Ishikawa (cell line): ENCODE results near the gene XPO6.

Source experiments
- CEBPB ChIP-seq: IDR thresholded peaks from 2 replicates; pipeline ENCODE4 v1.6.1; 2012
- CREB1 ChIP-seq: IDR thresholded peaks from 2 replicates; pipeline ENCODE4 v1.6.1; 2012; ENCODE audit warnings: low read depth
- EGR1 ChIP-seq: IDR thresholded peaks from 2 replicates; pipeline ENCODE4 v1.6.1; 2012
- EP300 ChIP-seq: IDR thresholded peaks from 2 replicates; pipeline ENCODE4 v1.6.1; 2012; ENCODE audit warnings: borderline replicate concordance
- FOXM1 ChIP-seq: IDR thresholded peaks from 2 replicates; pipeline ENCODE4 v1.6.1; 2012; ENCODE audit warnings: low read depth, borderline replicate concordance
- NFIC ChIP-seq: IDR thresholded peaks from 2 replicates; pipeline ENCODE4 v1.6.1; 2012
- RAD21 ChIP-seq: IDR thresholded peaks from 2 replicates; pipeline ENCODE4 v1.6.1; 2012; ENCODE audit warnings: low read depth
- TAF1 ChIP-seq: IDR thresholded peaks from 2 replicates; pipeline ENCODE4 v1.6.1; 2012; ENCODE audit warnings: low read depth, mild to moderate bottlenecking
- TCF12 ChIP-seq: IDR thresholded peaks from 2 replicates; pipeline ENCODE4 v1.6.1; 2012; ENCODE audit warnings: low read depth
- TEAD4 ChIP-seq: IDR thresholded peaks from 2 replicates; pipeline ENCODE4 v1.6.1; 2012
- YY1 ChIP-seq: IDR thresholded peaks from 2 replicates; pipeline ENCODE4 v1.6.1; 2012; ENCODE audit warnings: low read depth
- ZBTB7A ChIP-seq: IDR thresholded peaks from 2 replicates; pipeline ENCODE4 v1.6.1; 2012; ENCODE audit warnings: low read depth
- TF ChIP-seq, protein P1 (sequence below): IDR thresholded peaks from 2 replicates; pipeline ENCODE4 v1.6.1; 2012; ENCODE audit warnings: low read depth, mild to moderate bottlenecking
- TF ChIP-seq, protein P2 (sequence below): IDR thresholded peaks from 2 replicates; pipeline ENCODE4 v1.6.1; 2012
- TF ChIP-seq, protein P3 (sequence below): IDR thresholded peaks from 2 replicates; pipeline ENCODE4 v1.6.1; 2012

XPO6 gene

DNA sequence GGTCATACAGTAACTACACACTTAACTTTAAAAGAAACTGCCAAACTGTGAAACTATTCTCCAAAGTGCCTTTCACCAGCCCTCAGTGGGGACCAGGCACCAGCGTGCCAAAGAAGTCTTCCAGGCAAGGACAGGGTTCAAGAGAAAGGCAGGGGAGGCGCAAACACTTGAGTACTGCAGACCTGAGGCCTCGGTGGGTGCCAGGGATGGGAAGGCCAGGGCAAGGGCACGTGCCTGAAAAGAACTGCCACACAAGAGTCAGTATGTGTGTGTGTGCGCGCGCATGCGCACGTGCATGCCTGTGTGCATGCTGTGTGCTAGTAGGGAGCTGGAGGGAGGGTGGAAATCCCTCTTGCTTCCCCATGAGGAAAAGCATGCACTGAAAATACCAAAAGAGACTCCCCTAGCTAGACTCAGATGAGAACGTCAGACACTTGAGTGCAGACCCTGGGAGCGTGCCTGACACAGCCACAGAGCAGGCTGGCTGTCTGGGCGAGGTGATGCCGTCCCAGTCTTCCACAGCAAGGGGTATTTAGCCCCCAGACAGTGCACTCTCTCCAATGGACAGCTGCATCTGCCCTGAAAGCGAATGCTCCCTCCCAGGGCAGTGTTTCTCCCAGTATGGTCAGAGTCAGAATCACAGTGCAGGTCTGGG lies 108.1 kb downstream of the XPO6 start:
- TF ChIP-seq TEAD4 = no peak
- TF ChIP-seq TCF12 = no peak
- TF ChIP-seq, protein P1, sequence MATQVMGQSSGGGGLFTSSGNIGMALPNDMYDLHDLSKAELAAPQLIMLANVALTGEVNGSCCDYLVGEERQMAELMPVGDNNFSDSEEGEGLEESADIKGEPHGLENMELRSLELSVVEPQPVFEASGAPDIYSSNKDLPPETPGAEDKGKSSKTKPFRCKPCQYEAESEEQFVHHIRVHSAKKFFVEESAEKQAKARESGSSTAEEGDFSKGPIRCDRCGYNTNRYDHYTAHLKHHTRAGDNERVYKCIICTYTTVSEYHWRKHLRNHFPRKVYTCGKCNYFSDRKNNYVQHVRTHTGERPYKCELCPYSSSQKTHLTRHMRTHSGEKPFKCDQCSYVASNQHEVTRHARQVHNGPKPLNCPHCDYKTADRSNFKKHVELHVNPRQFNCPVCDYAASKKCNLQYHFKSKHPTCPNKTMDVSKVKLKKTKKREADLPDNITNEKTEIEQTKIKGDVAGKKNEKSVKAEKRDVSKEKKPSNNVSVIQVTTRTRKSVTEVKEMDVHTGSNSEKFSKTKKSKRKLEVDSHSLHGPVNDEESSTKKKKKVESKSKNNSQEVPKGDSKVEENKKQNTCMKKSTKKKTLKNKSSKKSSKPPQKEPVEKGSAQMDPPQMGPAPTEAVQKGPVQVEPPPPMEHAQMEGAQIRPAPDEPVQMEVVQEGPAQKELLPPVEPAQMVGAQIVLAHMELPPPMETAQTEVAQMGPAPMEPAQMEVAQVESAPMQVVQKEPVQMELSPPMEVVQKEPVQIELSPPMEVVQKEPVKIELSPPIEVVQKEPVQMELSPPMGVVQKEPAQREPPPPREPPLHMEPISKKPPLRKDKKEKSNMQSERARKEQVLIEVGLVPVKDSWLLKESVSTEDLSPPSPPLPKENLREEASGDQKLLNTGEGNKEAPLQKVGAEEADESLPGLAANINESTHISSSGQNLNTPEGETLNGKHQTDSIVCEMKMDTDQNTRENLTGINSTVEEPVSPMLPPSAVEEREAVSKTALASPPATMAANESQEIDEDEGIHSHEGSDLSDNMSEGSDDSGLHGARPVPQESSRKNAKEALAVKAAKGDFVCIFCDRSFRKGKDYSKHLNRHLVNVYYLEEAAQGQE = no peak
- TF ChIP-seq, protein P2, sequence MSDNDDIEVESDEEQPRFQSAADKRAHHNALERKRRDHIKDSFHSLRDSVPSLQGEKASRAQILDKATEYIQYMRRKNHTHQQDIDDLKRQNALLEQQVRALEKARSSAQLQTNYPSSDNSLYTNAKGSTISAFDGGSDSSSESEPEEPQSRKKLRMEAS = no peak
- no peak for TF ChIP-seq TAF1
- TF ChIP-seq, protein P3, sequence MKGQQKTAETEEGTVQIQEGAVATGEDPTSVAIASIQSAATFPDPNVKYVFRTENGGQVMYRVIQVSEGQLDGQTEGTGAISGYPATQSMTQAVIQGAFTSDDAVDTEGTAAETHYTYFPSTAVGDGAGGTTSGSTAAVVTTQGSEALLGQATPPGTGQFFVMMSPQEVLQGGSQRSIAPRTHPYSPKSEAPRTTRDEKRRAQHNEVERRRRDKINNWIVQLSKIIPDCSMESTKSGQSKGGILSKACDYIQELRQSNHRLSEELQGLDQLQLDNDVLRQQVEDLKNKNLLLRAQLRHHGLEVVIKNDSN = no peak
- no peak for TF ChIP-seq FOXM1

DNA sequence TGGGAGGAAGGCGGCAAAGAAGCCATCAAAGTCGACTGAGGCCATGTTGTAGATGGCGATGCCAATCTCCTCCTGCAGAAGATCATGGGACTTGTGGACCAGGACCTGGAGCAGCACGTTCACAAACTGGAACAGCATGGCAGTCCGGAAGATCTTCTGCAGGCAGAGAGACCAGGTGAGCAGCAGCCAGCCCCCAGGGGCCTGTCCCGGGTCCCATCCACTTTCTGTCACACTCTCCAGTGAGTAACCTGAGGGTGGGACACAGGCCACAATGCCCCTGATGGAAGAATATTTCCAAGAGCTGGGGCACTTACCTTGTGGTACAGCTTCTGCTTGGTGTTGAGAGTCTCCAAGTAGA lies 110.3 kb downstream of the XPO6 start:
- TF ChIP-seq FOXM1 = no peak
- TF ChIP-seq TEAD4 = no peak
- no peak for TF ChIP-seq EP300
- no peak for TF ChIP-seq TCF12
- TF ChIP-seq ZBTB7A = no peak
- TF ChIP-seq CEBPB = no peak
- no peak for TF ChIP-seq EGR1
- TF ChIP-seq YY1 = no peak
- TF ChIP-seq CREB1 = no peak

DNA sequence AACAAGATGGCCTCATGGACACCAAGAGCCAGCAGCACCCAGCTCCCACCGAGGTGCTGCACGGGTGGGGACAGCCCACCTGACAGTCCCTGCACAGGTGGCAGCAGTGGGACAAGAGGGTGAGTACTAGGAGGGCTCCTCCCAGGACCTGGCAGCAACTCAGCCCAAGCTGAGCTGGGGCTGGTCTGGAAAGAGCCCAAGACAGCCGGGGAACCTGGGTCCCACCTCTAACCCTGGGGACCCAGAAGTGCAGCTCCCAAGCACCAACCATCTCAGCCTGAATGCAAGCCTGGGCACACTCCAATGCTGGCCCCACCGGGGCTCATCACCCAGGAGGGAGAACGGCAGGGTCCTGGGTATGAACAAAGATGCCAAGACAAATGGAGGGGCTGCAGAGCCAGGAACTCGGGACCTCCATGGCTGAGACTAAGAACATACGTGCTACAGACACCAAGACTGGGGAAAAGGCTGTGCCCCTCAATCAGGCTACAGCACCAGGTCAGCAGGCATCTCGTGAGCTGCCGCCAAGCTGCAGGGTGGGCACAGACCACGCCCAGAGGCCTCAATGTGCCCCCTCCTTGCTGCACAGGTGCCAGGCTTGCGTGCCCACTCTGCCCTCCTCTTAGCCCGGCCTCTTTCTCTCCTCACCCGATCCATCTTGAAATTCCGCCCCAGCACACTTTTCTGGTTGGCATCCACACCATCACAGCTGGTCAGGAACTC lies 110.8 kb downstream of the XPO6 start:
- TF ChIP-seq, protein P2 = no peak
- TF ChIP-seq CEBPB = no peak
- TF ChIP-seq EGR1 = no peak
- no peak for TF ChIP-seq NFIC
- no peak for TF ChIP-seq ZBTB7A
- TF ChIP-seq YY1 = no peak
- TF ChIP-seq, protein P3 = no peak
- TF ChIP-seq FOXM1 = no peak
- no peak for TF ChIP-seq EP300
- TF ChIP-seq, protein P1 = no peak

DNA sequence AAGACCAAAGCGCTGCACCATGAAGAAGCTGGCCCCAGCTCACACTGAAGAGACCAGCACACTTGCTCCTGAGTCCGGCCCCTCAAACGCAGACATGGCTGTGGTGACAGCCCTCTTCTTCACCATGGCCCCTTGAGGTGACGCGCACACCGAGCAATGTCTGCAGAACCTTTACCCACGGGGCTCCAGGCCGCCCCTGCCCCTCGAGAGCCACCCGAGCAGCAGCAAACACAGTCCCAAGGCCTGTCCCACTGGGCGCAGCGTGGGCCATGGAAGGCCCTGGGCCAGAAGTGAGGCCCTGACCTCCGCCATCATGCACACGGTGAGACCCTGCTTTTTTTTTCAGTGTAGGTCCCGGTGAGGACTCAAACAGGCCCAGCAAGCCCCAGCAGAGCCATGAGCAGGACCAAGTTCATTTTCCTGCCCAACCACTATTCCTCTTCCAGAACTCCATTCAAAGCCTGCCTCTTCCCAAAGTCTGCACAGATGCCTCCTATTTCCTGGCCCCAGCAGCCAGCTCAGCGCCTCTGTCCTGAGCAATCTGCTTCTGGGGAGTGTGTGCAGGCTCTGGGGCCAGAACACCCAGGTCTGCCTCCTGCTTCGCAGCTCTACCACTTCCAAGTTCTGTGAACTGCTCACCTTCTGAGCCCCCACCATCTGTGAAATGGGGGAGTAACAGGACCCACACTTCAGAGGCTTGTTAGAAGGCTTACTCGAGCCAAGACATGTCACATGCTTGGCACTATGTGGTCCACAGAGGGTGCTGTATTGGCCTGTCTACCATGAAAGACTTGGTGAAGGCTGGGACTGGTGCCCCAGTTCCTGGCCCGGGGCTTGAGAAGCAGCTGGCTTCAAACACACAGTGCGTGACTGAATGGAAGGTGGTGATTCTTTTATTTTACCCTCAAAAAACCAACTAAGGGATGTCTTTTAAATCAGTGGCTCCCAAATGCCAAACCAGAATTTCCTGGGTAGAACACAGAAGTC lies 112.5 kb downstream of the XPO6 start:
- TF ChIP-seq TCF12 (no peak), YY1 (no peak), NFIC (no peak), ZBTB7A (no peak), TAF1 (no peak), EP300 (no peak), CEBPB (no peak), TEAD4 (no peak), FOXM1 (no peak), RAD21 (no peak)
- TF ChIP-seq, protein P2 = no peak
- TF ChIP-seq, protein P1 = no peak
